ENCODE measurements around the gene ZBTB39.
"Not testable (repeated sequence)": the region's sequence is repeated elsewhere in the genome, so short reads cannot be mapped to it uniquely, and the experiment has no call there.

Gene ZBTB39

DNA sequence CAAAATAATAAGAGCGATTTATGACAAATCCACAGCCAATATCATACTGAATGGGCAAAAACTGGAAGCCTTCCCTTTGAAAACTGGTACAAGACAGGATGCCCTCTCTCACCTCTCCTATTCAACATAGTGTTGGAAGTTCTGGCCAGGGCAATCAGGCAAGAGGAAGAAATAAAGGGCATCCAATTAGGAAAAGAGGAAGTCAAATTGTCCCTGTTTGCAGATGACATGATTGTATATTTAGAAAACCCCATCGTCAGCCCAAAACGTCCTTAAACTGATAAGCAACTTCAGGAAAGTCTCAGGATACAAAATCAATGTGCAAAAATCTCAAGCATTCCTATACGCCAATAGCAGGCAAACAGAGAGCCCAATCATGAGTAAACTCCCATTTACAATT lies 44.1 kb downstream of the ZBTB39 start:
- H3K79me2 ChIP-seq (ENCODE audit: low read length); H3K9me3 ChIP-seq (ENCODE audit: insufficient read depth, low read length); H3K4me3 ChIP-seq (ENCODE audit: low read length); H3K4me1 ChIP-seq (ENCODE audit: low read length); H3K27me3 ChIP-seq (ENCODE audit: low read depth, low read length); H2AFZ ChIP-seq (ENCODE audit: low read depth, low read length); H3K4me2 ChIP-seq (ENCODE audit: low read length); H3K9ac ChIP-seq (ENCODE audit: low read length); H3K36me3 ChIP-seq (replicated peaks; ENCODE audit: low read depth, low read length); H4K20me1 ChIP-seq (ENCODE audit: insufficient read depth, low read length); H3K27ac ChIP-seq (ENCODE audit: low read length): not testable (repeated sequence)

DNA sequence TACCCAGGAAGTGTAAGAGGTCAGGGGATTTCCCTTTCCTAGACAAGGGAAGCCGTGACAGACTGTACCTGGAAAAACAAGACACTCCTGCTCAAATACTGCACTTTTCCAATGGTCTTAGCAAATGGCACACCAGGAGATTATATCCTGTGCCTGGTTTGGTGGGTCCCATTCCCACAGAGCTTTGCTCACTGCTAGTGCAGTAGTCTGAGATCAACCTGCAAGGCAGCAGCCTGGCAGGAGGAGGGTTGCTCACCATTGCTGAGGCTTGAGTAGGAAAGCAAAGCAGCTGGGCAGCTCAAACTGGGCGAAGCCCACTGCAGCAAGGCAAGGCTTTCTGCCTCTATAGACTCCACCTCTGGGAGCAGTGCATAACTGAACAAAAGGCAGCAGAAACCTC lies 47.9 kb downstream of the ZBTB39 start:
- peaks cover 8% of the 10 kb centered on the region; the same call in 1 of the 2 replicates for H3K27me3 ChIP-seq (ENCODE audit: low read depth, low read length)
- no peaks in the 10 kb centered on the region for H3K36me3 ChIP-seq (replicated peaks; ENCODE audit: low read depth, low read length)
- no peak for TF ChIP-seq CTCF (IDR thresholded peaks at IDR 0.05; ENCODE audit: low read depth, low read length)
- no peak for TF ChIP-seq EZH2phosphoT487 (IDR thresholded peaks at IDR 0.05; ENCODE audit: low read depth)
- H3K4me1 ChIP-seq (ENCODE audit: low read length) = no peaks in the 10 kb centered on the region
- H3K4me3 ChIP-seq (ENCODE audit: low read length) = no peak overlapping the region
- no peak overlapping the region for H3K9ac ChIP-seq (ENCODE audit: low read length)
- no peak overlapping the region for H3K4me2 ChIP-seq (ENCODE audit: low read length)
- no peak overlapping the region for H2AFZ ChIP-seq (ENCODE audit: low read depth, low read length)
- H3K27ac ChIP-seq (ENCODE audit: low read length) = no peak overlapping the region
- H3K79me2 ChIP-seq (ENCODE audit: low read length) = no peaks in the 10 kb centered on the region
- no peaks in the 10 kb centered on the region for H3K9me3 ChIP-seq (ENCODE audit: insufficient read depth, low read length)
- H4K20me1 ChIP-seq (ENCODE audit: insufficient read depth, low read length) = no peaks in the 10 kb centered on the region

DNA sequence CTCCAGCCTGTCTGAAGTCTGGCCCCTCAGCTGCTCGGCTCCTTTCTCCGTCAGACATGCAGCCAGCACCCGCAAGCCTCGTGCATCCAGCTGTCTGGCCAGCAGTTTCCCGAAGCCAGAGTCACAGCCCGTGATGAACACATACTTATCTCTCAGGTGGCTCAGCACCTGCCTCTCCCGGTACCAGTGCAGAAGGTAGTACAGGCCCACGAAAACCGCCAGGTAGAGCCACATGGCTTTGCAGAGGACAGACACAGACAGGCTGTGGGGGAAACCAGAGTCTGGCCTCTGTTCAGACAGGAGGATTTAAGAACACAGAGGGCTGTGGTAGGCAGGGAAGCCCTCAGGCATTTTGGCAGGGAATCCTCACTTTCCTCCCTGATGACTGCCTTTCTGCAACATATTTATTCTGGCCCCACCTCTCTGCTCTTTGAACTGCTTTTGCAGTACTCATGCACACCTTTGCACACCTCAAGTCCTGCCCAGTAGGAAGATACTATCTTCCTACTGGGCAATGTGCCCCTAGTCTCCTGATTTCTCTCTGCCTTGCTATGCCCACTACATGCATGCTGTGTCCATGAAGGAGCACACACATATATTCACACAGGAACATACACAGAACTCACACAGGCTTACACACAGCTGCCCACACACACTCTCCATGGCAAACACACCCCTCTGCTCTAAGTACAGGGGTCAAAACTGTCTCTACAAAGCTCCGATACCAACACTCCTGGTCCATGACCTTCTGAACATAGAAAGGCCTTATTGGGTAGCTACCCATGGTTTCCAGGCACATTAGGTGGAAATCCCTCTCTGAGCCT lies 48.9 kb downstream of the ZBTB39 start, which contains the start of gene RDH16:
Gene RDH16 (minus strand): TSS at position 380 of the 824 bp plus-strand sequence. CDS start 146 bp downstream, at position 234.
- no peak for TF ChIP-seq EZH2phosphoT487 (IDR thresholded peaks at IDR 0.05; ENCODE audit: low read depth)
- TF ChIP-seq CTCF (IDR thresholded peaks at IDR 0.05; ENCODE audit: low read depth, low read length) = no peak
- no peak within 1 kb of the TSS for H3K4me2 ChIP-seq (ENCODE audit: low read length)
- no peaks in the 10 kb centered on the region for H3K9me3 ChIP-seq (ENCODE audit: insufficient read depth, low read length)
- no peaks in the 10 kb centered on the region for H4K20me1 ChIP-seq (ENCODE audit: insufficient read depth, low read length)
- H2AFZ ChIP-seq (ENCODE audit: low read depth, low read length) = no peak within 1 kb of the TSS
- H3K27ac ChIP-seq (ENCODE audit: low read length) = no peak within 1 kb of the TSS
- no peaks in the 10 kb centered on the region for H3K4me1 ChIP-seq (ENCODE audit: low read length)
- no peak within 1 kb of the TSS for H3K4me3 ChIP-seq (ENCODE audit: low read length)
- H3K36me3 ChIP-seq (replicated peaks; ENCODE audit: low read depth, low read length) = no peaks in the 10 kb centered on the region
- H3K9ac ChIP-seq (ENCODE audit: low read length) = no peak within 1 kb of the TSS
- peaks cover 10% of the 10 kb centered on the region; the same call in 1 of the 2 replicates for H3K27me3 ChIP-seq (ENCODE audit: low read depth, low read length)
- no peaks in the 10 kb centered on the region for H3K79me2 ChIP-seq (ENCODE audit: low read length)

- Histone ChIP-seq H3K4me3 (ENCODE audit: low read length) (no peak overlapping the region), H4K20me1 (ENCODE audit: insufficient read depth, low read length) (no peaks in the 10 kb centered on the region), H3K9me3 (ENCODE audit: insufficient read depth, low read length) (no peaks in the 10 kb centered on the region), H3K4me1 (ENCODE audit: low read length) (no peaks in the 10 kb centered on the region), H2AFZ (ENCODE audit: low read depth, low read length) (no peak overlapping the region), H3K27ac (ENCODE audit: low read length) (no peak overlapping the region), H3K9ac (ENCODE audit: low read length) (no peak overlapping the region), H3K36me3 (replicated peaks; ENCODE audit: low read depth, low read length) (no peaks in the 10 kb centered on the region), H3K27me3 (ENCODE audit: low read depth, low read length) (peaks cover 10% of the 10 kb centered on the region; the same call in 1 of the 2 replicates), H3K4me2 (ENCODE audit: low read length) (no peak overlapping the region), H3K79me2 (ENCODE audit: low read length) (no peaks in the 10 kb centered on the region)
- no peak for TF ChIP-seq EZH2phosphoT487 (IDR thresholded peaks at IDR 0.05; ENCODE audit: low read depth)
- TF ChIP-seq CTCF (IDR thresholded peaks at IDR 0.05; ENCODE audit: low read depth, low read length) = no peak
Observed at GRCh38 chr12:56955631-56956256, 50.6 kb downstream of the ZBTB39 start.
